Measurements from ENCODE around the gene SLC44A3.

GRCh38 chr1:94798054-94798453 lies 22.1 kb upstream of the SLC44A3 start:
- TF ChIP-seq POLR2A (IDR thresholded peaks at IDR 0.05; ENCODE audit: extremely low read depth, insufficient read length) (no peak), CTCF (IDR thresholded peaks at IDR 0.05; ENCODE audit: low read depth, low read length) (no peak)
